NCI-H2227 treated with DMSO at 0.1 percent for 48 hours (cell line): ENCODE measurements around the gene ASGR1.
"Not testable (repeated sequence)": the region's sequence is repeated elsewhere in the genome, so short reads cannot be mapped to it uniquely, and the experiment has no call there.

Experiments
- DNase-seq: peaks from one replicate; lab custom pipeline; 2025; lab: John Stamatoyannopoulos, UW

The ASGR1 gene

DNA sequence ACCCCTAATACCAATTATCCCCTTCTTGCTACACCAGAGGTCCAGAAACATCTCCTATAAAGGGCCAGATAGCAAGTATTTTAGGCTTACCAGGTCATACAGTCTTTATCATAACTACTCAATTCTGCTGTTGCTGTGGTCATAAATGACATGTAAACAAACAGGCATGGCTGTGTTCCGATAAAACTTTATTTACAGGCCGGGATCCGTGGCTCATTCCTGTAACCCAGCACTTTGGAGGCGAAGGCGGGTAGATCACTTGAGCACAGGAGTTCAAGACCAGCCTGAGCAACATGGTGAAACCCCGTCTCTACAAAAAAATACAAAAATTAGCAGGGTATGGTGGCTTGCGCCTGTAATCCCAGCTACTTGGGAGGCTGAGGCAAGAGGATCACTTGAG, 12.3 kb downstream of the ASGR1 start:
- DNase-seq = no peak

DNA sequence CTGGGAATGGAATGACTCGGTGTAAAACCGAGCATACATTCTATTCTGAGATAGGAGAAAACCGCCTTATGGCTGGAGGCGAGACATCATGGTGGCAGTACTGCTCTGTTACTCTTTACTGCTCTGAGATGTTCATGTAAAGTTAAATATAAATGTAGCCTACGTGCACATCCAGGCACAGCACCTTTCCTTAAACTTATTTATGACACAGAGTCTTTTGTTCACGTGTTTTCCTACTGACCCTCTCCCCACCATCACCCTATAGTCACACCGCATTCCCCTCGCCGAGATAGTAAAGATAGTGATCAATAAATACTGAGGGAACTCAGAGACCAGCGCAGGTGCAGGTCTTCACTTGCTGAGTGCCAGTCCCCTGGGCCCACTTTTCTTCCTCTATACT, 19.6 kb downstream of the ASGR1 start:
- not testable (repeated sequence) for DNase-seq

DNA sequence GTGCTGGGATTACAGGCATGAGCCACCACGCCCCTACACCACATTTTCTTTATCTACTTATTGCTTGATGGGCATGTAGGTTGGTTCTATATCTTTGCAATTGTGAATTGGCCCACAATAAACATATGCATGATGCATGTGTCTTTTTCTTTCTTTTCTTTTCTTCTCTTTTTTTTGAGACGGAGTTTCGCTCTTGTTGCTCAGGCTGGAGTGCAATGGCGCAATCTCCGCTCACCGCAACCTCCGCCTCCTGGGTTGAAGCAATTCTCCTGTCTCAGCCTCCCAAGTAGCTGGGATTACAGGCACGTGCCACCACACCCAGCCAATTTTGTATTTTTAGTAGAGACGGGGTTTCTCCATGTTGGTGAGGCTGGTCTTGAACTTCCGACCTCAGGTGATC, 20.7 kb downstream of the ASGR1 start:
- not testable (repeated sequence) for DNase-seq

DNA sequence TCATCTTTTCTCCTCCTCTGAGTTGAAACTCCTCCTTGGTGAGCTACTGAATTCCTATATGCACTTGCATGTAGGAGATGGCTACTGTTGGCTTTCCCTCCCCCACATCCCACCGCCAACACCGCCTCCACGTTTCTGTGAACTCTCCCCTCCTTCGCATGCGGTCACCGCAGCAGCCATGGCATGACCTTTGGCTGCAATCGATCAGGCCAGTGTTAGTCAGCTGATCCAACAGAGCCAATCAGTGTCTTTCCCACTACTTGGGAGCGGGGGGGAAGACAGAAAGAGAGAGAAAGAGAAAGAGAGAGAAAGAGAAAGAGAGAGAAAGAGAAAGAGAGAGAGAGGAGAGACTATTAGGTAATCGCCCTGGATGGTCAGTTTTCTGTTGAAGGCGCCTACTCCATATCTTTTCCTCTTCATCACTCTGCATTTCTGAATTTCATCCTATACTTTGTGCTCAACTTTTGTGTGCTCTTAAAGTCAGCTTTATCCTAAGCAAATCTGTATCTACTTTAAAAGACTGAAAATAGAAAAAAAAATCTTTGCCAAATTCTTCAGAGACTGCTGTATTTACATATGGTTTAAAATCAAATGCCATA, 22.7 kb downstream of the ASGR1 start:
- no peak for DNase-seq

- no peak for DNase-seq
These were observed 31.4 kb downstream of the ASGR1 start for GRCh38 chr17:7147772-7148171.

DNA sequence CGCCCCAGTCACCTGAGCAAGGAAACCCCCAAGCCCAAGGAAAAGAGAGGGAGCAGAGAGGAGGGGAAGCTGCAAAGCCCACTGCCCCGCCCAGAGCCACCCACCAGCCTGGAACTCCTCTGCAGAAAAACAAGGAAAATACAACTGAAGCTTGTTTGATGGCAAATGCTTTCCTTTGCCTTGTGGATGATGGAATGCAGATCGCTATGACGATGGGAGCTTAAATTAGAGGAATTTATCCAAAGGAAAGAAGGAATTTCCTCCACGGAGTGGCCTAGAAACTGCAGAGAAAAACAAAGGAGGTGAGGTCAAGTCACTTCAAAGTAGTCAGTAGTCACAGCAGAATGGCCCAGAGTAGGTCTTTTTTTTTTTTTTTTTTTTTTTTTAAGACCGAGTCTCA, 33.1 kb downstream of the ASGR1 start:
- no peak for DNase-seq

DNA sequence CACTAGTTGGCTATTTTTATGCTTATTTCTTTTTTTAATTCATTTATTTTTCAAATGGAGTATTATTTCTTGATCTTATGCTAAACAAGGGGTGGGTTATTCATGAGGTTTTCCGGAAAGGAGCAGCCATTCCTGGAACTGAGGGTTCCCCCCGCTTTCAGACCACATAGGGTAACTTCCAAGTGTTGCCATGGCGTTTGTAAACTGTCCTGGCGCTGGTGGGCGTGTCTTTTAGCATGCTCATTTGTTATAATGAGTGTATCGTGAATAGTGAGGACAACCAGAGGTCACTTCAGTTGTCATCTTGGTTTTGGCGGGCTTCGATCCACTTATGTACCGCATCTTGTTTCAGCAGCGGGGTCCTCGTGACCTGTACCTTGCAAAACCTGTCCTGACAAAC, 35.0 kb downstream of the ASGR1 start:
- no peak for DNase-seq

DNA sequence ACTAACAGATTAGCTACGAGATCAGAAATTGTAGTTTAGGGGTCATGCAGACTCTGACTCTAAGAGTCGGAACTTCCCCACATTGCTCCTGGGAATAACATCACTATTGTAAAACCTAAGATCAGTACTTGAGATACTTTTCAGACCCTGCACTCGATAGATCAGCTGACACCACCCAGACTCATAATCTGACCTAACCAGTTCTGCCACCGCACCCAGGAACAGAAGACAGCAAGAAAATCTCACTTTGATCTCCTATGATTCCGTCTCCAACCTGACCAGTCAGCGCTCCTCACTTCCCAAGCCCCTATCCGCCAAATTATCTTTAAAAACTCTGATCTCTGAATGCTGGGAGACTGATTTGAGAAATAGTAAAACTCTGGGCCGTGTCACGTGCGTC, 37.3 kb downstream of the ASGR1 start:
- DNase-seq = no peak

DNA sequence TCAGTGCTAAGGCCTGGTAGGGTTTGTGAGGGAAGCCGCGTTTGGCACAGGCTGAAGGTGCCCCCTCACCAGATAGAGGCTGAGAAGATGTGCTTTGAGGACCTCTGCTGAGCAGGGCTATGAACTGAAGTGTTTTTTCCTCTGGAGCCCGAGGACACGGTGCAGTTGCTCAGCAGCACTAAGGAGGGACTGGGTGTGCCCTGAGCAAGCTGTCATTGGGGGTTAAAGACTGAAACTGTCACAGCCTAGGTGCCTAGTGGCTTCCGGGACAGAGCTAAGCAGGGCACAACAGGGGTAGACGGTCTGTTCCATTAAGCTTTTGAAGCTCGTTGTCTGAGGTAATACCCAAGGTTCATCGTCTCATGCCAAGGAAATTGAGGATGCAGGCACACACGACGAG, 39.8 kb downstream of the ASGR1 start:
- no peak for DNase-seq

- DNase-seq = no peak
These were observed 40.3 kb downstream of the ASGR1 start for GRCh38 chr17:7138800-7139381.

DNA sequence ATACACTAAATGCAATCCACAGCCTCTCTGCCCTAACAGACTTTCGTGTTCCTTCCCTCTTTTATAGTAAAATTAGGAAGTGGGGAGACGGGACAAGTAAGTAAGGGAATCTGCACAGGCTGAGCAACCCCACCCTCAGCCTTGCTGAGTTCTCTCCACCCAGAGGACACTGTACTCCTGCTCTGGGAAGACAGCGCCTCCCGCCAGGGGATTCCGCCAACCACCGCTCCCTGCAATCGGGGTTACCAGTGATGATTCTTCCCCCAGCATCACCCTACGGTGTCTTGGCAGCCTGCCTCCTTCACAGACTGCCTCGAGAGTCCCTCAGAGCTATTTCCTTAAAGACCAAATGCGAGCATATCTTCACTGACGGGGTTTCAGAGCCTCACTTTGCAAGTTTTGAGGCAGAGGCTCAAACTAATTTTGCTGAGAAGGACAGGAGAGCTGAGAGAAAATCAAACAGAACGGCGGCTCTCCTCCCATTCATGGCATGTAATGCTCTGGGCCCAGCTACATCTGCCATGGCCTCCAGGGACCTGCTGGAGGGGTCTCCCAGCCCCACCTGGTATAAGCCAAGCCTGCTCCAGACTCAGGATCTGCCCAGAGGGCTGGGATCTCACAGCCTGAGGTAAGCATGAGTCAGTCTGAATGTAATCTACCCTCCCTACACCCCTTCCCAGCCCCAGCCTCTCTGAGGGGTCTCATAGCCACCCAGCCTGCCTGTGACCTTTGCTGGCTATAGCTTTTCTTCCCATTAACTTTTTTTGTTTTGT, 41.8 kb downstream of the ASGR1 start:
- DNase-seq = no peak

GRCh38 chr17:7136266-7136877, 42.8 kb downstream of the ASGR1 start:
- DNase-seq = peak; percentile 16

- no peak for DNase-seq
These were observed 45.3 kb downstream of the ASGR1 start for GRCh38 chr17:7133916-7134315.

- DNase-seq = no peak
These were observed 45.7 kb downstream of the ASGR1 start for GRCh38 chr17:7133424-7133823.

GRCh38 chr17:7132511-7133094, 46.6 kb downstream of the ASGR1 start:
- DNase-seq = no peak

DNA sequence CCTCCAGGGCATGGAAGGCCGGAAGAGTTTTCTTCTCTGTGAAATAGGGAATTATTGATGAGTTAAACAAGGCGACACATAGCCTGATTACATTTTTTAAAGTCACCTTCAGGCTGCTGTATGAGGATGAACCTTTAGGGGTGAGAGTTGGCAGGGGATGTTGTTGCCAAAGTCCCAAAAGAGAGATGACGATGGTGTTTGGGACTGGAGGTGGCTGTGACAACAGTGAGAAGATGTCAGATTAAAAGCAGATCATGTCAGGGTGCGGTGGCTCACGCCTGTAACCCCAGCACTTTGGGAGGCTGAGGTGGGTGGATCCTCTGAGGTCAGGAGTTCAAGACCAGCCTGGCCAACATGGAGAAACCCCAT, 47.8 kb downstream of the ASGR1 start:
- no peak for DNase-seq

DNA sequence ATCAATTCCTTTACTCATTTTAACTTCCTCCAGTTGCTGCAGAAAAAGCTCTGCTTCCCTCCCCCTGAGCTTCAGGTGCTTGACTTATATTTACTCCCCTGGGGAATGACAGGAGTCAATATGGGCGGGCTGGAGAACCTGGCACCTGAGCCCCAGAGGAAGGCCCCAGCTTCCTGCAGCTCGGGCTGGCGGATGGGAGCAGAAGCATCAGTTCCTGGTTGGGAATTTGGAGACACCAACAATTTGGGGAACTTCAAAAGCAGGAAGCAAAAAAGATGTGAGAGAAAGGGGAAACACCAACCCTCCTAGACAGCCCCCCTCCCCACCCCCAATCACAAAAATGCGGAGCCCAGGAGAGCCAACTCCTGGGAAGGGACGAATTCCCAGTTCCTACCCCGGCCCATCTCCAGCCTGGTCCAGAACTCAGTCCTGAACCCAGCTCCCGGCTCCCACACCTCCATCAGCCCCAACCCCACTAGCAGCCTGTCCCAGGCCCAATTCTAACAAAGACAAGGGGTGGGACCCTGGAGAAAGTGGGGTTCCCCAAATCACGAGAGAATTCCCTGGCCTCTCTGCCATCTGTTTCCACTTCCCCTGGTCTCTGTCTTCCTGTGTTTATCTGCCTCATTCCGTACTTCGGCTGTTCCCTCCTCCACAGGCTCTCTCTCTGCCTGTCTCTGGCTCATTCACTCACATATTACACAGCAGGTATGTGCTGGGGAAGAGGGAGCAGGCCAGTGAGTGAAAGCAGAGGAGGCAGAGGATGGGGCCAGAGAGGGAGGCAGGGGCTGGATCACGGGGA, 48.3 kb downstream of the ASGR1 start:
- no peak for DNase-seq

DNA sequence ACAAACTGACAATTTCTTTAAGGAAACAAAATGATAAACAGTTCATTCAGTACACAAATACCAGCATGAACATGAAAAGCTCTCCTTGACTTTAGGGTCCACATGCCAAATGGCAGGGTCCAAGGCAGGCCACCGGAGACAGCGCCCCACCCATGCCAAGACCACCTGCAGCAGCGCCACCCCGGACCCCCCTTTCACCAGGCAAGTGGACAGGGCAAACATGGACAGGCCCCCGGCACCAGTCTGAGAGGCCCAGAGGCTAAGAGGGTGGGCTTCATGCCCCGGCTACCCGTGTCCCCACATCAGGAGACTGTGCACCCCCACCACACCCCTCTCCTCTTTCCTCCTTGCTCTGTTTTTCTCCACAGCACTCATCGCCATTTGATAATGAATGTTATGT, 49.9 kb downstream of the ASGR1 start:
- no peak for DNase-seq

DNA sequence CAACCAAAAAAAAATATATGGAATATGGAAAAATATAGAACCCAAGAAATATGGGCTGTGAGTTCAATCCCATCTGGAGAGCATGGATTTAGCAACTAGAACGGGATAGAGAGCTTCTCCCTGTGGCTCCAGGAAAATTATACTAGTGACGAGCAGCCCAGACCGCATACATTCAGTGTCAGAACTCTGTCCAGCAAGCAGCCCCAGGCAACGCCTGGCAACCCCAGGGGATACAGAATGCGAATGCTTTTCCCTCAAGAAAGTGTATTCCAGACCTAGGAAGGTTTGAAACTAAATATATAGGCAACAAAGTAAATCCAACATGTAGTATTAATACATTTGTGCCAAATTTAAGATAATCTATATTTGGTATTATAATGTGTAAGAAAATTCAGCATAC, 51.0 kb downstream of the ASGR1 start:
- DNase-seq = no peak

GRCh38 chr17:7127501-7127900, 51.7 kb downstream of the ASGR1 start:
- DNase-seq = not testable (repeated sequence)

- DNase-seq = not testable (repeated sequence)
These were observed 52.8 kb downstream of the ASGR1 start for GRCh38 chr17:7126386-7126785.

DNA sequence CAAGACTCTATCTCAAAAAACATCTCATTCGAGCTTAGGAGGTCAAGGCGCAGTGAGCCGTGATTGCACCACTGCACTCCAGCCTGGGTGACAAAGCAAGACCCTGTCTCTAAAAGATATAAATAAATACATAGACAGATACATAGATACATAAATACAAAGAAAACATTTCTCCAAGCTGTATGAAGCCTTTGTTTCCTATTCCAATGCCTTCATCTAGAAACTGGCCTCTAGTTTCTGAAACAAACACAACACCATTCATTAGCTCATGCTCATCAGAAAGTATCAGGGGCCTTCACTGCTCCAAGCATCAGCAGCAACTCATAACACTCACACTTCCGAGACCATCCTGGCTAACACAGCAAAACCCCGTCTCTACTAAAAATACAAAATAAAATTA, 54.2 kb downstream of the ASGR1 start:
- DNase-seq = no peak
